CD8-positive, alpha-beta memory T cell (primary cell): ENCODE results near the gene DNAH6. TPM values are rescaled to one million over a fixed set of nuclear protein-coding genes. Genes with fewer than 3 reads are reported as not detected.

ENCODE experiments used
- CTCF ChIA-PET: fragments of 350-600 bp; sonication (Branson Sonifier 250); formaldehyde crosslinking; loops from one replicate; lab custom pipeline; 2021; ENCODE audit warnings: antibody characterized with exemption; lab: Charles Lee
- POLR2A ChIA-PET: fragments of 350-600 bp; sonication (Branson Sonifier 250); formaldehyde crosslinking; loops from one replicate; lab custom pipeline; 2021; ENCODE audit warnings: antibody characterized with exemption; lab: Charles Lee
- DNase-seq, 5 donors: peaks; one replicate each; pipeline versions ENCODE4 v3.0.0 to v3.0.0-alpha.2; 2020 to 2022; ENCODE audit warnings: mixed read lengths in 1 of 5
- H3K27ac ChIP-seq: one replicate; pipeline ENCODE4 v1.7.0; 2013; ENCODE audit warnings: low read depth, mild to moderate bottlenecking, low read length, moderate library complexity
- H3K27me3 ChIP-seq: 2 replicates; pipeline ENCODE4 v1.7.0; 2013; ENCODE audit warnings: low read length, mild to moderate bottlenecking; ENCODE audit not compliant: insufficient read depth, poor library complexity, severe bottlenecking
- H3K36me3 ChIP-seq: 2 replicates; pipeline ENCODE4 v1.7.0; 2013; ENCODE audit warnings: mild to moderate bottlenecking, low read length, moderate library complexity; ENCODE audit not compliant: insufficient read depth
- H3K4me1 ChIP-seq: 2 replicates; pipeline ENCODE4 v1.7.0; 2013; ENCODE audit warnings: mild to moderate bottlenecking, low read length, moderate library complexity; ENCODE audit not compliant: insufficient read depth
- H3K4me3 ChIP-seq: 2 replicates; pipeline ENCODE4 v1.7.0; 2013; ENCODE audit warnings: mild to moderate bottlenecking, low read length
- H3K9me3 ChIP-seq: 2 replicates; pipeline ENCODE4 v1.7.0; 2013; ENCODE audit warnings: mild to moderate bottlenecking, low read length
- H3K27ac Mint-ChIP-seq, 8 donors: one replicate each; pipeline ENCODE4 v1.8.0; 2020 to 2021; ENCODE audit warnings: mixed read lengths in 8 of 8, mild to moderate bottlenecking in 6 of 8, inconsistent platforms in 3 of 8, moderate library complexity in 3 of 8
- H3K27me3 Mint-ChIP-seq, 2 donors: one replicate each; pipeline ENCODE4 v1.8.0; 2020 to 2021; ENCODE audit warnings: mixed read lengths in 2 of 2, mild to moderate bottlenecking in 1 of 2, moderate library complexity in 1 of 2
- H3K36me3 Mint-ChIP-seq, 3 donors: one replicate each; pipeline ENCODE4 v1.8.0; 2020 to 2021; ENCODE audit warnings: mixed read lengths in 3 of 3, inconsistent platforms in 1 of 3, mild to moderate bottlenecking in 1 of 3
- H3K4me1 Mint-ChIP-seq, 3 donors: one replicate each; pipeline ENCODE4 v1.8.0; 2020 to 2021; ENCODE audit warnings: mixed read lengths in 3 of 3, inconsistent platforms in 1 of 3, mild to moderate bottlenecking in 1 of 3
- H3K4me3 Mint-ChIP-seq, 7 donors: one replicate each; pipeline ENCODE4 v1.8.0; 2020 to 2021; ENCODE audit warnings: mixed read lengths in 7 of 7, mild to moderate bottlenecking in 6 of 7, moderate library complexity in 4 of 7, inconsistent platforms in 2 of 7
- H3K9me3 Mint-ChIP-seq, 5 donors: one replicate each; pipeline ENCODE4 v1.8.0; 2020 to 2022; ENCODE audit warnings: mixed read lengths in 5 of 5, mild to moderate bottlenecking in 3 of 5, moderate library complexity in 2 of 5, inconsistent platforms in 1 of 5
- polyA plus RNA-seq: library from polyadenylated mRNA; unstranded; fragments of 300-500 nt; fragmentation: Illumina TruSeq; gene quantifications from one replicate; pipeline ENCODE4 v1.2.3, GENCODE V29; 2021
- total RNA-seq, 2 experiments: library from RNA; stranded (reverse); gene quantifications; one replicate each; pipeline ENCODE4 v1.2.3, GENCODE V29; 2021

Gene DNAH6
- total and polyA plus RNA-seq, 3 experiments from 2014 or later = 0.24 to 0.51 (median 0.39) TPM

GRCh38 chr2:84713441-84713840 lies 197.1 kb downstream of the DNAH6 start:
- peaks cover 15% of the 10 kb centered on the region for H3K4me1 ChIP-seq
- H3K9me3 ChIP-seq = no peaks in the 10 kb centered on the region
- no peaks in the 10 kb centered on the region for H3K27me3 ChIP-seq
- CTCF ChIA-PET = no interaction called here
- Mint-ChIP-seq H3K36me3 (peaks cover 0 to 4% (median 0%) of the 10 kb centered on the region in 3 donors), H3K4me1 (peaks cover 9 to 16% (median 10%) of the 10 kb centered on the region in 3 donors), H3K27me3 (no peaks in the 10 kb centered on the region), H3K27ac (no peak overlapping the region), H3K4me3 (no peak overlapping the region), H3K9me3 (no peaks in the 10 kb centered on the region)
- H3K36me3 ChIP-seq = no peaks in the 10 kb centered on the region
- no peak for DNase-seq
- no peak overlapping the region for H3K27ac ChIP-seq
- POLR2A ChIA-PET = no interaction called here
- H3K4me3 ChIP-seq = no peak overlapping the region

- CTCF ChIA-PET = interaction anchor here (1.0 kb wide), 1 partner anchor 21 kb away, joined by 3 read pairs; no protein-coding TSS in a partner anchor
Measured at GRCh38 chr2:84716564-84716963, 200.3 kb downstream of the DNAH6 start.

GRCh38 chr2:84717302-84717701 lies 201.0 kb downstream of the DNAH6 start:
- no peak overlapping the region for H3K4me3 Mint-ChIP-seq
- peak overlapping the region in 1 of 8 donors; percentile 38 for H3K27ac Mint-ChIP-seq
- CTCF ChIA-PET = interaction anchor here (1.0 to 1.3 kb wide), 2 partner anchors 10 to 22 kb away, joined by 3 to 4 read pairs; no protein-coding TSS in a partner anchor

More at GRCh38 chr2:84716564-84716963, 200.3 kb downstream of the DNAH6 start:
- Histone ChIP-seq H3K27ac (no peak overlapping the region), H3K36me3 (no peaks in the 10 kb centered on the region), H3K27me3 (no peaks in the 10 kb centered on the region), H3K4me3 (no peak overlapping the region), H3K4me1 (peaks cover 17% of the 10 kb centered on the region), H3K9me3 (no peaks in the 10 kb centered on the region)
- Mint-ChIP-seq H3K36me3 (peaks cover 0 to under 1% (median 0%) of the 10 kb centered on the region in 3 donors), H3K4me3 (no peak overlapping the region), H3K9me3 (no peaks in the 10 kb centered on the region), H3K4me1 (peaks cover 7 to 19% (median 9%) of the 10 kb centered on the region in 3 donors), H3K27me3 (peaks cover 0 to 1% of the 10 kb centered on the region in 2 donors), H3K27ac (peak overlapping the region in 3 of 8 donors; percentile 9 to 72 (median 38))
- DNase-seq = no peak
- POLR2A ChIA-PET = no interaction called here

GRCh38 chr2:84719434-84719833 lies 203.1 kb downstream of the DNAH6 start:
- Histone ChIP-seq H3K27me3 (no peaks in the 10 kb centered on the region), H3K4me3 (no peak overlapping the region), H3K9me3 (no peaks in the 10 kb centered on the region), H3K27ac (no peak overlapping the region), H3K4me1 (peaks cover 26% of the 10 kb centered on the region), H3K36me3 (no peaks in the 10 kb centered on the region)
- POLR2A ChIA-PET = no interaction called here
- no peaks in the 10 kb centered on the region for H3K9me3 Mint-ChIP-seq
- DNase-seq = peak in 1 of 5 donors; percentile 26
- H3K27ac Mint-ChIP-seq = peak overlapping the region in 1 of 8 donors; percentile 27
- peaks cover 0 to 9% (median 0%) of the 10 kb centered on the region in 3 donors for H3K36me3 Mint-ChIP-seq
- no peak overlapping the region for H3K4me3 Mint-ChIP-seq
- CTCF ChIA-PET = no interaction called here
- H3K4me1 Mint-ChIP-seq = peaks cover 17 to 31% (median 26%) of the 10 kb centered on the region in 3 donors
- peaks cover 0 to 1% of the 10 kb centered on the region in 2 donors for H3K27me3 Mint-ChIP-seq

More at GRCh38 chr2:84717302-84717701, 201.0 kb downstream of the DNAH6 start:
- H3K27me3 Mint-ChIP-seq = peaks cover 0 to 1% of the 10 kb centered on the region in 2 donors
- Histone ChIP-seq H3K36me3 (no peaks in the 10 kb centered on the region), H3K27me3 (no peaks in the 10 kb centered on the region), H3K4me3 (no peak overlapping the region), H3K27ac (no peak overlapping the region), H3K4me1 (peaks cover 17% of the 10 kb centered on the region), H3K9me3 (no peaks in the 10 kb centered on the region)
- peaks cover 0 to 4% (median 0%) of the 10 kb centered on the region in 3 donors for H3K36me3 Mint-ChIP-seq
- DNase-seq = no peak
- no peaks in the 10 kb centered on the region for H3K9me3 Mint-ChIP-seq
- H3K4me1 Mint-ChIP-seq = peaks cover 7 to 19% (median 11%) of the 10 kb centered on the region in 3 donors
- POLR2A ChIA-PET = no interaction called here

DNA sequence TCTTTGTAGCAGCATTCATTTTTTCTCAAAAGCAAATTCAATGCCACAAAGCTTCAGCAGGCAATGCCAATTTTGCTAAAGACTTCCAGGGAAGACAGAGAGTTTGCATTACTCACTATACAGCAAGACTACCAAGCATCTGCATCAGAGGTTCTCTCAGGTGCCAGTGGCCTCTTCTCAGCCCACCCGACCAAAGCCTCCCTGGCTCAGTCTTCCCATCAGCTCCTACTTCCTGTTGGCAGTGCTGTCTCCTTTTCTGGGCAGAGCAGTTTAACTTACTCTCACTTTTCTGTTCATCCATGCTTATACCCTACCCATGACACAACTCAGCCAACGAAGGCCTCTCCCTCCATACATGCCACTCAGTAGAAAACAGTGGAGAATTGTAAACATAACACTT lies 207.5 kb downstream of the DNAH6 start:
- H3K4me3 Mint-ChIP-seq = no peak overlapping the region
- H3K4me3 ChIP-seq = no peak overlapping the region
- no peak overlapping the region for H3K27ac ChIP-seq
- ChIA-PET CTCF (no interaction called here), POLR2A (no interaction called here)
- H3K27me3 ChIP-seq = no peaks in the 10 kb centered on the region
- H3K36me3 ChIP-seq = no peaks in the 10 kb centered on the region
- H3K9me3 ChIP-seq = no peaks in the 10 kb centered on the region
- peaks cover 0 to 33% (median 0%) of the 10 kb centered on the region in 3 donors for H3K36me3 Mint-ChIP-seq
- peaks cover 9% of the 10 kb centered on the region for H3K4me1 ChIP-seq
- H3K4me1 Mint-ChIP-seq = peaks cover 12 to 19% (median 12%) of the 10 kb centered on the region in 3 donors
- peak overlapping the region in 2 of 8 donors; percentile 35 to 45 for H3K27ac Mint-ChIP-seq
- DNase-seq = no peak
- peaks cover 0 to 1% of the 10 kb centered on the region in 2 donors for H3K27me3 Mint-ChIP-seq
- H3K9me3 Mint-ChIP-seq = peaks cover 0 to 4% (median 0%) of the 10 kb centered on the region in 5 donors

- POLR2A ChIA-PET = no interaction called here
- Mint-ChIP-seq H3K36me3 (peaks cover 0 to 37% (median 0%) of the 10 kb centered on the region in 3 donors), H3K27ac (no peak overlapping the region), H3K4me1 (peaks cover 12 to 19% (median 12%) of the 10 kb centered on the region in 3 donors), H3K9me3 (peaks cover 0 to 4% (median 0%) of the 10 kb centered on the region in 5 donors), H3K4me3 (no peak overlapping the region), H3K27me3 (no peaks in the 10 kb centered on the region)
- H3K4me1 ChIP-seq = peaks cover 9% of the 10 kb centered on the region
- no peak overlapping the region for H3K4me3 ChIP-seq
- no peaks in the 10 kb centered on the region for H3K27me3 ChIP-seq
- no peak overlapping the region for H3K27ac ChIP-seq
- CTCF ChIA-PET = no interaction called here
- no peaks in the 10 kb centered on the region for H3K36me3 ChIP-seq
- H3K9me3 ChIP-seq = no peaks in the 10 kb centered on the region
- no peak for DNase-seq
Measured at GRCh38 chr2:84725717-84726116, 209.4 kb downstream of the DNAH6 start.

- no peak overlapping the region for H3K4me3 Mint-ChIP-seq
- CTCF ChIA-PET = interaction anchor here (1.6 kb wide), 1 partner anchor 14 kb away, joined by 5 read pairs; no protein-coding TSS in a partner anchor
- peaks cover 0 to 33% (median 0%) of the 10 kb centered on the region in 3 donors for H3K36me3 Mint-ChIP-seq
- Histone ChIP-seq H3K27me3 (no peaks in the 10 kb centered on the region), H3K4me1 (peaks cover 9% of the 10 kb centered on the region), H3K4me3 (no peak overlapping the region), H3K36me3 (no peaks in the 10 kb centered on the region), H3K27ac (no peak overlapping the region), H3K9me3 (no peaks in the 10 kb centered on the region)
- POLR2A ChIA-PET = no interaction called here
- peaks cover 0 to 4% (median 0%) of the 10 kb centered on the region in 5 donors for H3K9me3 Mint-ChIP-seq
- DNase-seq = no peak
- H3K27me3 Mint-ChIP-seq = no peaks in the 10 kb centered on the region
- peak overlapping the region in 1 of 8 donors; percentile 38 for H3K27ac Mint-ChIP-seq
- peaks cover 12 to 17% (median 12%) of the 10 kb centered on the region in 3 donors for H3K4me1 Mint-ChIP-seq
Measured at GRCh38 chr2:84727315-84727714, 211.0 kb downstream of the DNAH6 start.

GRCh38 chr2:84729224-84729623 lies 212.9 kb downstream of the DNAH6 start:
- no peak overlapping the region for H3K27ac Mint-ChIP-seq
- H3K4me1 ChIP-seq = no peaks in the 10 kb centered on the region
- H3K4me3 Mint-ChIP-seq = no peak overlapping the region
- no peaks in the 10 kb centered on the region for H3K36me3 ChIP-seq
- H3K27me3 ChIP-seq = no peaks in the 10 kb centered on the region
- H3K27ac ChIP-seq = no peak overlapping the region
- peaks cover 0 to 29% (median 0%) of the 10 kb centered on the region in 3 donors for H3K36me3 Mint-ChIP-seq
- no peaks in the 10 kb centered on the region for H3K27me3 Mint-ChIP-seq
- H3K9me3 ChIP-seq = no peaks in the 10 kb centered on the region
- DNase-seq = no peak
- POLR2A ChIA-PET = no interaction called here
- peaks cover 4 to 10% (median 4%) of the 10 kb centered on the region in 3 donors for H3K4me1 Mint-ChIP-seq
- CTCF ChIA-PET = interaction anchor here (1.3 kb wide), 1 partner anchor 196 kb away, joined by 3 read pairs; no protein-coding TSS in a partner anchor
- peaks cover 0 to 4% (median 0%) of the 10 kb centered on the region in 5 donors for H3K9me3 Mint-ChIP-seq
- no peak overlapping the region for H3K4me3 ChIP-seq
